Activated CD4-positive, alpha-beta T cell treated with anti-CD3 and anti-CD28 coated beads, Interleukin-2, amount 50 U/mL, for 16 hours (primary cell): Measurements from ENCODE around the gene SNAPIN.

Experiments
- DNase-seq: peaks from one replicate; pipeline ENCODE4 v3.0.0-alpha.2; 2020

SNAPIN gene

DNA sequence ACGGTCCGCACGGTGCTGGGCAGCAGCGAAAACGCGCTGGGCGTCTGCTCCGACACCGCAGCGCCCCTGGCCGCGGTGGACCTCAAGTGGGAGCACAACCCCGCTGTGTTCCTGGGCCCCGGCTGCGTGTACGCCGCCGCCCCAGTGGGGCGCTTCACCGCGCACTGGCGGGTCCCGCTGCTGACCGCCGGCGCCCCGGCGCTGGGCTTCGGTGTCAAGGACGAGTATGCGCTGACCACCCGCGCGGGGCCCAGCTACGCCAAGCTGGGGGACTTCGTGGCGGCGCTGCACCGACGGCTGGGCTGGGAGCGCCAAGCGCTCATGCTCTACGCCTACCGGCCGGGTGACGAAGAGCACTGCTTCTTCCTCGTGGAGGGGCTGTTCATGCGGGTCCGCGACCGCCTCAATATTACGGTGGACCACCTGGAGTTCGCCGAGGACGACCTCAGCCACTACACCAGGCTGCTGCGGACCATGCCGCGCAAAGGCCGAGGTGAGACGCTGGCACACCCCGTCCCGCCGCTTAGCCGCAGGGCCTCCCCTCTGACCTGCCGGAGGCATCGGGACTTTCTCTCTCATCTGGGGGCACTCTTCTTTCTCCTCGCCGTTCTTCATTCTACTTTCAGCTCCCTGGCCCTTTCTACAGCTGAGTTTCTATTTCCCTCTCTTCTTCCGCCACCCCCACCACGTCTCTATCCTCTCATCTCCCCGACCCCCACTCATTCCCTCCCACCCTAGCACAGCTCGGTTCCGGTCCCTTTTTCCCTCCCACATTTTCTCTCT, 21.0 kb downstream of the SNAPIN start:
- no peak for DNase-seq

DNA sequence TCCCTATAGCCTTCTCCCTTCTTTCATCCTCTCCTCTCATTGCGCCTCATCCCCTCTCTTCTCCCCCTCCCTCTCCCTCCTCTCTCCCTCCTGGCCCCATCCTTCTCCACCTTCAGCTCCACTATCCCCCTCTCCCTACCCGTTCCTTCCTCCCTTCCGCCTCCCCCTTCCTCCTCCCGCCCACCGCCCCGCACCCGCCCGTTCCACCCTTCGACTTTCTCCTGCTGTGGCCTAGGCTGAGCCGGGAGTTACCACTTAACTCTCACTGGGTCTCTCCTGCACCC, 21.6 kb downstream of the SNAPIN start:
- DNase-seq: no peak

DNA sequence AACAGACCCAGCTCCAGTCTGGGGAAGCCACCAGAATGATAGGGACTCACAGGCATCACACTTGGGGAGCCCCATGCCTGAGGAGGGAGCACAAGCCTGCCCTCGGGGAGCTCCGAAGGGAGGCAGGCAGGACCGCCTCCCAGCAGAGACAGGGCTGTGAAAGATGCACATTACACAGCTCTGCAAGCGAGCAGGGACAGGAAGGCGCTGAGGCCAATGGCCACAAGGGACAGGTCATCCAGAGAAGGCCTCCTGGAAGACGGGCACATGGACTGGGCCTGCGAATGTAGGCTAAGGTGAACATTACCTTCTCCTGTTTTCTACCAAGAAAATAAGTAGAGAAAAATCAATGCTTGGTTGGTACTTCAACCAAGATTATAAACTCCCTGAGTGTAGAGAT, 24.2 kb downstream of the SNAPIN start:
- DNase-seq: no peak

DNA sequence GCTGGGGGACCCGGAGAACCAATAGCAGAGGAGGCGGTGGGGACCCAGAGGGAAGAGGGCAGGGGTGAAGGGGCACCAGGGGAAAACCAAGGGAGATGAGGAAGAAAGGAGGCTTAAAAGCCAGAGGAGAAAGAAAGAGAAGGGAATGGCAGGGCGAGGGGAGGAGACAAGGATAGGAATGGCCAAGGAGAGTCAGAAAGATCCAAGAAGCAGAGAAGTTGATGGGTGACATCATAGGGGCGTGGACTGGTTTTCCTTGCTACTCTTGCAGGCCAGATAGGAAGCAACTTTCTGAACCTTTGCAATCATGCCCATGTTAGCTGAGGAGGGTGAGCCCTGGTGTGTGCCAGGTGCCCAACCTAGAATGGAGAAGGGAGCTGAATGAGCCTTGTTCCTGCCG, 25.4 kb downstream of the SNAPIN start:
- no peak for DNase-seq

DNA sequence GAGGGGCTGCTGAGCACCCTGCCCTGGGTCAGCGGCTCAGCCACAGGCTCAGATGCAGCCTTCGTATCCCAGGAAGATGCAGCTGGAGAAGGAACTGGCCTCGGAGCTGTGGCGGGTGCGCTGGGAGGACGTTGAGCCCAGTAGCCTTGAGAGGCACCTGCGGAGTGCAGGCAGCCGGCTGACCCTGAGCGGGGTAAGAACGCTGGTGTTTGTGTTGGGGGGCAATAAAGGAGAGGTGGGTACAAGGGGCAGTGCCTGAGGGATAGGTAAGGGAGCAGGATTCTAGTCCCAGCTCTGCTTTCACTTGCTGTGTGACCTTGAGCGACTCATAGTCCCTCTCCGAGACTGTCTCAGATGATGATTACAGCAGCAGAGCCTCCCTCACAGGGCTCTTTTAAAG, 26.4 kb downstream of the SNAPIN start:
- no peak for DNase-seq

DNA sequence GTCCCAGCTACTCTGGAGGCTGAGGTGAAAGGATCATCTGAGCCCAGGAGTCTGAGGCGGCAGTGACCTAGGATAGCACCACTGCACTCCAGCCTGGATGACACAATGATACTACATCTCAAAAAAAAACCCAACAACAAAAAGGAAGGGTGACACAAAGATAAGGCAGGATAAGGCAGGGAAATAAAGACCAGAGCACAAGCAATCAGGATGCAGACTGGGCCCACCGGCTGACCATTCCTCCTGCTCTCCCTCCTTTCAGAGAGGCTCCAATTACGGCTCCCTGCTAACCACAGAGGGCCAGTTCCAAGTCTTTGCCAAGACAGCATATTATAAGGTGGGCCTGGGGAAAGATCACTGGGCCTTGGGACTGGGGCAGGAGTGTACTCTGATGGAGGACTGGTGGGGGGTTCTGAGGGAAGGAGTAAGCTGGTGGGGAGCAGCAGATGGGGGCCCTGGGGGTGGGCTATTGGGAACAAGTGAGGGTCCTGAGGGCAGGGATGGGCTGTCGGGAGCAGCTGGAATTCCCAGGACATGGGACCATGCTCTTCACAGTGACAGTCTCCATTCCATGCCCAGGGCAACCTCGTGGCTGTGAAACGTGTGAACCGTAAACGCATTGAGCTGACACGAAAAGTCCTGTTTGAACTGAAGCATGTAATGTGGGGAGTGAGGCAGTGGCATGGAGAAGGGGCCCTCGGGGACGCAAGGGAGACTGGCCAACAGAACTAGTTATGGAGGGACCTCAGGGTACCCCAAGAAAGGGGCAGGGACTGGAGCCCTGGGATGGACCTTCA, 27.2 kb downstream of the SNAPIN start:
- DNase-seq: no peak

DNA sequence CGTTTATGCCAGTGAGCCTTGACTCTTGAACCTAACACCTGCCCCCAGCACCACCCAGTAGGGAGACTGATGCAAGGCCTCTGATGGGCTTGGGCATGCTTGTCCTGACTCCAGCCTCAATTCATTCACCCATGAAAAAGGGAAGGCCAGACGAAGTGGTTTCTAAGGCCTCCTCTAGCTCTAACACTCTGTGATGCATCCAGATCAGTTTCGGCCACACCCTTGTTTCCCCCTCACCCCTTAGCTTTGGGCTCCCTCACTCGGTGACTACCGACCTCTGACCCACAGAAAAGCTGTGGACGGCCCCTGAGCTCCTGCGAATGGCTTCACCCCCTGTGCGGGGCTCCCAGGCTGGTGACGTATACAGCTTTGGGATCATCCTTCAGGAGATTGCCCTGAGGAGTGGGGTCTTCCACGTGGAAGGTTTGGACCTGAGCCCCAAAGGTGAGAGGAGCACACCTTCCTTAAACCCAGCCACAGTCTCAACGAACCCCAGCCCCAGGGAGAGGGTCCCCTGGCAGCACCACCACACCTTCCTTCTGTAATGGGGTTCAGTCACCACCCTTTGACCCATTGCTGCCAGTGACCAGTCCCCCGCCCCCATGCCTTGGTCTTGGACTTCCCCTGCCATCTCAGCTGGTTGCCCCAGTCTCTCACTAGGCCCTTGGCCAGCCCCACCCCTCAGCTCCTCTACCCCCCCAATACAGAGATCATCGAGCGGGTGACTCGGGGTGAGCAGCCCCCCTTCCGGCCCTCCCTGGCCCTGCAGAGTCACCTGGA, 29.0 kb downstream of the SNAPIN start:
- no peak for DNase-seq

DNA sequence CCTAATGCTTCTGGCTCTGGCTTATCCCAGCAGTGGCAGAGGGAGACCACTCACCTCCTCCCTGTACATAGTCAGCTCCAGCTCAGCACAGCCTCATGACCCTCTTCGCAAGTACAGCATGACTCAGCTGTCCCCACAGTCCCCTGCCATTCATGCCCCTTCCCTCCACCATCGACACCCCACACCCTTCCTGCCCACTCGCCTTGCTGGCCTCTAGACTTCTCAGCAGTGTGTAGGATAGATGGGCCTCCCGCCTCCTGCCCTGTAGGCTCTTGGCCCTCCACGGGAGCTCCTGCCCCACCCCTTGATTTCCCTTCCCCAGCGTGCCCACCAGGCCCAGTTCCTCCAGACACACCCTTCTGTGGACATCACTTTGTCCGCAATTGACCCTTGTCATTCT, 29.8 kb downstream of the SNAPIN start:
- no peak for DNase-seq

DNA sequence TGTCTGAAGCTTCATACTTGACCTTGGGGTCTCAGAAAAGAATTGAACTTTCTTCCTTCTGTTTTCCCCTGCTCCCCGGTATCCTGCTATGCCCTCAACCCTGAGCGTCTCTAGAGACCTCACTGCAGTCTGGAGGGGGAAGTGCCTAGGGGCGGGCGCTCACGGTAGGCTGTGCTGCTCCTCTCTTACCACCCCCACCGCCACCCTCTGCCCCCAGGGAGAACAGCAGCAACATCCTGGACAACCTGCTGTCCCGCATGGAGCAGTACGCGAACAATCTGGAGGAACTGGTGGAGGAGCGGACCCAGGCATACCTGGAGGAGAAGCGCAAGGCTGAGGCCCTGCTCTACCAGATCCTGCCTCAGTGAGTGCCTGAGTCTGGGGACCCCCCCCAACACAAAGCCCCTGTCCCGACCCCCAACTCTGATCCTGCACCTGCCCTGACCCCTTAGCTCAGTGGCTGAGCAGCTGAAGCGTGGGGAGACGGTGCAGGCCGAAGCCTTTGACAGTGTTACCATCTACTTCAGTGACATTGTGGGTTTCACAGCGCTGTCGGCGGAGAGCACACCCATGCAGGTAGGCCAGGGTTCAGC, 30.3 kb downstream of the SNAPIN start:
- no peak for DNase-seq

DNA sequence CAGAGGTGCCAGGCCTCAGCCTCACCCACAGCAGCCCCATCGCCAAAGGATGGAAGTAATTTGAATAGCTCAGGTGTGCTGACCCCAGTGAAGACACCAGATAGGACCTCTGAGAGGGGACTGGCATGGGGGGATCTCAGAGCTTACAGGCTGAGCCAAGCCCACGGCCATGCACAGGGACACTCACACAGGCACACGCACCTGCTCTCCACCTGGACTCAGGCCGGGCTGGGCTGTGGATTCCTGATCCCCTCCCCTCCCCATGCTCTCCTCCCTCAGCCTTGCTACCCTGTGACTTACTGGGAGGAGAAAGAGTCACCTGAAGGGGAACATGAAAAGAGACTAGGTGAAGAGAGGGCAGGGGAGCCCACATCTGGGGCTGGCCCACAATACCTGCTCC, 35.0 kb downstream of the SNAPIN start:
- DNase-seq: no peak

DNA sequence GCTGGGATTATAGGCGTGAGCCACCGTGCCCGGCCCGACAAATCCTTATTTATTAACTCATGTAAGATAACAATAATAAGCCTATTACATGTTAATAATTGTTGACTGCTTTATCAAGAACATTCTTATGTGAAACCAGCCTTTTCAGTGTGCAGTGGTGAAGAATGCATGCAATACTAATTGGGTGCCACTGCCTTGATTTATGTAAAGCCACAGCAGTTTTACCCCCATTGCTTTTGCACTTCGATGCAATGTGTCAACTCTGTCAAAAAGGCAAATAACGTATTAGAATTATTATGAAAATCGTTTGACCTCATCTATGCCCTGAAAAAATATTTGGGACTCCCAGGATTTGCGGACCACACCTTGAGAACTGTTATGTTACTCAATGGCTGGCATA, 38.2 kb downstream of the SNAPIN start:
- no peak for DNase-seq

DNA sequence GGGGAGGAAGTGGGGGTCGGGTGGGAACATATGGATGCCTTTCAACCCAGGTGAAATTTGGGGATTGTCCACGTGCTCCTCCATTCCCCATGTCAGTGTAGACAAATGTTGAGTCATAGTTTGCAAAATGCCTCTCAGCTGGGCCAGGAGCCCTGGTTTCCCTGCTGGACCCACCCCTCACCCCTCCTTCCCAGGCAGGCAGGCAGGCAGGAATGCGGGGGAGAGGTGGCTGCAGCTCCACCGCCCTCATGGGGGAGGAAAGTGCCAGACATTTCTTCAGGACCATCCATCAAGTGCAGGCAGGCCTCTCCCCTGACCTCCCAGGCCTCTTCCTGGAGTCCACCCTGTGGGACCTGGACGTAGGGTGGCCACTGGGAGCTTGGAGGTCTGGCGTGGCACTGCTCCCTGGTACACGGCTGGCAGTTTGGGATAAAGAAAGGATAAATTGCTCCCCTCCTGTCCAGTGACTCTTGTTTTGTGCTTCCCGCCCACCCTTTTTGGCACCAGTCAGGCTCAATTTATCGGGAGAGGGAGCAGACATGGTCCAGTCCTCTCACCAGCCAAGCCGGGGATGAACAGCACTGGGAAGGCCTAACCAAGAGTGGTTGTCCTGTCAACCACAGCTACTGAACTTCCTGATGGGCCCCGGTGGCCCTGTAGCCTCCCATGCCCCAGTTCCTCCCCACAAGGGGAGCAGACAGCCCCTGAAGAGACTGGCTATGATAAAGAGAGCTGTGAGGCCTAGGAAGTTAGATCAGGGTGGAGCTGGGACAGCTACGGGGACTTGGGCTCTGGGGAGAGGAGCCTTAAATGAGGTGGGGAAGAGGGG, 38.9 kb downstream of the SNAPIN start:
- no peak for DNase-seq

DNA sequence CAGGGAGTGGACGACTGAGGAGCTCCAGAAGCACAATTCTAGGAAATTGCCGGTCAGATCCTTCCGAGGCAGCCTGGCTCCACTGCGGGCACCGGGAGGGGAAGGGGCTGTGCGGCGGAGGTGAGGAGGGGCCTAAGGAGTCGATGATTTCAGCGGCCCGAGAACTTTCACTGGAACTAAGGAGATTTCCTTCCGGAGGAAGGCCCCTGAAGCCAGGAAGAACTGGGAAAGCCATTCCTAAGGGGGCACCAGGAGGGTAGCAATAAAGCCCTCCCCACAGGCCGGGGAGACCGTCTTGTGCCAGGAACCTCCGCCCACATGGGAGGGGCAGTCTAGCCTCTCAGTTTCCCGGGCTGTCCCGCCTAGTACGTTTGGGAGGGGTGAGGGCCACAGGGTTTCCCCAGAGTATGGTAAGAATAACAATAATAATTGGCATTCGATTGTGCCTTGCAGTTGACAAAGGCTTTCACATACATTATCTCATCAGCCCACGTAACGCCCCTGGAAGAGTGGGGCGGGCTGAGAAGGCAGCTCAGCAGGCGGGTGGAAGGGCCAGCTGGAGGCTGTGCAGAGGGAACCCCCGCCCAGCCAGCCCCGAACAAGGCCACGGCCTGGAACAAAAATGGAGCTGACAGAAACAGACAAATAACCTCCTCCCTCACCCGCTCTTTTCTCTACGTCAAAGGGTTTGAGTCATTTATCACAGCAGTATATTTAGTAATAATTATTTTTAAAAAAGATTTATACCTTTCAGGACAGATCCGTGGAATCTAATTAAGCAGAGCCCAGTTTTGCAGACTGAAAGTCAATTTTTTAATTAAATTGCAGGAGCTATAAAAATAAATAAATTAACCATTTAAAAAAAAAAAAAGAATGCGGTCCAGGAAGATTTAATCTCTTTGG, 39.8 kb downstream of the SNAPIN start:
- DNase-seq: no peak

DNA sequence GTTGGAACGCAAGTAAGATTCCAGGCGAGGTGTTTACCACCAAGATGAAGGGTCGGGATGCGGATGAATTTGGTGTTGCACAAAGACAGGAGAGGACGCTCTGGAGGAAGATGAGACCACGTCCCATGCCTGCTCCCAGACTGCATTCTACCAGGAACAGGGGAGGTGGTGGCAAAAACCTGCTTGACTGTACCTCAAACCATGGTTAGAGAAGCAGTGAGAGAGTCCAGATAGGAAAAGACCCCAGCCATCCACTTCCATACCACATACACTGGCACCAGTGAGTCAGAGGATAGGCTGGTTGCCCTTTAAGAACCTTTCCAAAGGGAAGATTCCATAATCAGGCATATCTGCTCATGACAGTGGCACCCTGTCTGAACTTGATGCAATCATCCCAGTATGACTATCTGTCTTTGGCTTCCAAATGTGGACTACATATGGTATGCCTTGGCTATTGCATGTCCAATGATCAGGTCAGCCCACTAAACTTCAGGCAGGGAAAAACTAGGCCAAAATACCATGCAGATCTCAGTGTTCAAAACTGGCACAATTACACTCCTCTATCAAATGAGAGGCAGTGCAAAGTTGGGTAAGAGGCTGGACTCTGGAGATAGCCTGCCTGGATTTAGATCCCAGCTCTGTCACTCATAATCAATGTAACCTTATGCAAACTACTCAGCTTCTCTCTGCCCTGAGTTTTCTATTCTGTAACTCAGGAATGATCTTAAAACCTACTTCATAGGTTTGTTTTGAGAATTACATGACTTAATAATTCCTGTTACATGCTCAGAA, 40.6 kb downstream of the SNAPIN start:
- DNase-seq: no peak

DNA sequence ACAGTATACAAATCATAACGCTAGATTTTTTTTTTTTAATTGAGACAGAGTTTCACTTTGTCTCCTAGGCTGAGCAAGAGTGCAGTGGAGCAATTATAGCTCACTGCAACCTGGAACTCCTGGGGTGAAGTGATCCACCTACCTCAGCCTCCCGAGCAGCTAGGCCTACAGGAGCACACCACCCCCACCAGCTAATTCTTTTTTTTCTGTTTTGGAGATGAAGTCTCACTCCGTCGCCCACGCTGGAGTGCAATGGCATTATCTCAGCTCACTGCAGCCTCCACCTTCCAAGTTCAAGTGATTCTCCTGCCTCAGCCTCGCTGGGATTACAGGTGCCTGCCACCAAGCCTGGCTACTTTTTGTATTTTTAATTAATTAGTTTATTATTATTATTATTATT, 41.3 kb downstream of the SNAPIN start:
- no peak for DNase-seq

DNA sequence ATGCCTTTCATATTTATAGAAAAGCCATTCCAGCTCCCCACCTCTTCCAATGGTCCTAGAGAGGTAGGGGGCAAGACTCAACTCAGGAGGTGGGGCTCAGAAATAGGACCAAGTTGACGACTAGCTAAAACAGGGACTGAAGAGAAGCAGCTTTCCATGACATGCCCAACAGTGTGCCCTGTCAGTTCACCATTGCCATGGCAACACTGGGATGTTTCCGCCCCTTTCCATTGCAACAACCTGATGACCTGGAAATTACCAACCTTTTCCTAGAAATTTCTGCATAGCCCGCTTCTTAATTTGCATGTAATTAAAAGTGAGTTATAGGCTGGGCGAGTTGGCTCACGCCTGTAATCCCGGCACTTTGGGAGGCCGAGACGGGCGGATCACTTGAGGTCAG, 47.0 kb downstream of the SNAPIN start:
- DNase-seq: no peak

DNA sequence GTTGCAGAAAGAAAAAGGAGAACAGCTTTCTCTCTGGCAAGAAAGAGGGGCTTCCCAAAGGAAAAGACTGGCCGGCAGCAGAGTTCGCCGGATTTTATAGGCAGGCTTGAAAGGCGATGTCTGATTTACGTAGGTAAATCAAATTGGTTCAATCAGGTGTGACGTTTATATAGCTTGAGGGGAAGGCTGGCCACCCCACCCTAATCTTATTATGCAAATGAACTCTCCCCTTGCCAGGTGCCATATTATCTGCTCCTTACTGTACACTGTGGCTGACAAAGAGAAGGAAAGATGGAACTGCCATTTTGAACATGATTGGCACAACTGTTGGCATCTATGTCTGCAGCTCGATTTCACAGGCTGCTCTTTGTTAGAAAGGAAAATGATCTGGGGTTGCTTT, 52.5 kb downstream of the SNAPIN start:
- no peak for DNase-seq
